HTERT RPE-1 (cell line): Measurements from ENCODE around the gene NHERF2.
"Not testable (repeated sequence)": the region's sequence is repeated elsewhere in the genome, so short reads cannot be mapped to it uniquely, and the experiment has no call there.

Experiments used
- in situ Hi-C: fragments of 300-500 bp; cut with MboI; formaldehyde crosslinking; loops from 4 replicates; pipeline ENCODE4 v1.14.3; 2020; ENCODE audit warnings: low sequenced_read_pairs

NHERF2 gene

GRCh38 chr16:2005646-2006045 is 21.1 kb upstream of the NHERF2 start:
- in situ Hi-C loops, result no loop called here

- in situ Hi-C loops, result no loop called here
Observed at GRCh38 chr16:2006317-2006716, 20.4 kb upstream of the NHERF2 start.

- in situ Hi-C loops, result no loop called here
Observed at GRCh38 chr16:2007081-2007836, 19.4 kb upstream of the NHERF2 start.

- in situ Hi-C loops, result no loop called here
Observed at GRCh38 chr16:2008009-2008526, 18.6 kb upstream of the NHERF2 start.

GRCh38 chr16:2008631-2009163 is 18.0 kb upstream of the NHERF2 start:
- in situ Hi-C loops, result no loop called here

GRCh38 chr16:2009164-2009711 is 17.5 kb upstream of the NHERF2 start:
- in situ Hi-C loops, result no loop called here

GRCh38 chr16:2009791-2010510 is 16.8 kb upstream of the NHERF2 start, which contains the start of gene ZNF598:
Gene ZNF598, minus strand, starts transcription at chr16:2009821.
- in situ Hi-C loops, result no loop called here

GRCh38 chr16:2011726-2012125 is 15.0 kb upstream of the NHERF2 start:
- in situ Hi-C loops, result not testable (repeated sequence)

GRCh38 chr16:2013527-2013926 is 13.2 kb upstream of the NHERF2 start:
- in situ Hi-C loops, result no loop called here

- in situ Hi-C loops, result no loop called here
Observed at GRCh38 chr16:2015117-2015946, 11.4 kb upstream of the NHERF2 start.

- in situ Hi-C loops, result no loop called here
Observed at GRCh38 chr16:2015947-2016208, 10.8 kb upstream of the NHERF2 start.

GRCh38 chr16:2016407-2016922 is 10.2 kb upstream of the NHERF2 start:
- in situ Hi-C loops, result no loop called here

- in situ Hi-C loops, result no loop called here
Observed at GRCh38 chr16:2019518-2019920, 7.2 kb upstream of the NHERF2 start, which contains the start of gene NPW. Gene NPW, plus strand, starts transcription at chr16:2019785.

GRCh38 chr16:2019921-2020831 is 6.5 kb upstream of the NHERF2 start:
- in situ Hi-C loops, result no loop called here

- in situ Hi-C loops, result no loop called here
Observed at GRCh38 chr16:2022723-2023091, 4.0 kb upstream of the NHERF2 start.

- in situ Hi-C loops, result no loop called here
Observed at GRCh38 chr16:2023092-2024031, 3.3 kb upstream of the NHERF2 start.

GRCh38 chr16:2024032-2024420 is 2.7 kb upstream of the NHERF2 start:
- in situ Hi-C loops, result no loop called here

- in situ Hi-C loops, result no loop called here
Observed at GRCh38 chr16:2025251-2025650, 1.5 kb upstream of the NHERF2 start.
